Endothelial cell of umbilical vein (primary cell): Measurements from ENCODE around the gene TMEM138. TPM values are rescaled to one million over a fixed set of nuclear protein-coding genes. Genes with fewer than 3 reads are reported as not detected.

Source experiments
- BruUV-seq: library from RNA; stranded (reverse); fragments of 400-500 nt; replicated peaks from 2 replicates; lab custom pipeline; 2021; lab: Mats Ljungman, UMichigan
- CTCF ChIA-PET: fragments of 300-600, 350-600 bp; sonication (Branson Sonifier 250); formaldehyde crosslinking; loops from one replicate; lab custom pipeline; 2021; ENCODE audit warnings: antibody characterized with exemption, inconsistent platforms; lab: Charles Lee
- POLR2A ChIA-PET: fragments of 300-600, 350-600 bp; sonication (Branson Sonifier 250); formaldehyde crosslinking; loops from one replicate; lab custom pipeline; 2021; ENCODE audit warnings: antibody characterized with exemption, inconsistent platforms; lab: Charles Lee
- DNase-seq: peaks from one replicate; pipeline ENCODE4 v3.0.0-alpha.2; 2011; ENCODE audit warnings: low read depth, low spot score
- FAIRE-seq: peaks from 2 replicates; lab custom pipeline; 2011; peaks lifted over from hg19 to GRCh38; lab: Jason Lieb, UNC
- H2AFZ ChIP-seq: 2 replicates; pipeline ENCODE4 v1.6.0; 2012; ENCODE audit warnings: low read depth, low read length, control low read depth, inconsistent platforms
- H3K27ac ChIP-seq: 2 replicates; pipeline ENCODE4 v1.5.1; 2011; ENCODE audit warnings: low read depth, mild to moderate bottlenecking, control low read depth, low read length, moderate library complexity; ENCODE audit not compliant: insufficient read depth
- H3K27me3 ChIP-seq, 2 experiments: 2 replicates each; pipeline versions ENCODE4 v1.6.0 to v1.6.1; 2011; ENCODE audit warnings: low read length in 2 of 2, mixed read lengths in 1 of 2; ENCODE audit not compliant: control insufficient read depth in 2 of 2, insufficient read depth in 2 of 2
- H3K36me3 ChIP-seq, 2 experiments: 2 replicates in 1 of 2; 3 replicates in 1 of 2; pipeline ENCODE4 v1.5.1; 2011; ENCODE audit warnings: low read length in 2 of 2, mild to moderate bottlenecking in 1 of 2, moderate library complexity in 1 of 2; ENCODE audit not compliant: control insufficient read depth in 2 of 2, insufficient read depth in 2 of 2; ENCODE audit errors: extremely low read depth in 1 of 2
- H3K4me1 ChIP-seq: 3 replicates; pipeline ENCODE4 v1.5.1; 2011; ENCODE audit warnings: mild to moderate bottlenecking, low read length; ENCODE audit not compliant: control insufficient read depth, insufficient read depth; ENCODE audit errors: extremely low read depth
- H3K4me2 ChIP-seq: 2 replicates; pipeline ENCODE4 v1.6.1; 2011; ENCODE audit warnings: low read length, control low read depth, mixed read lengths; ENCODE audit not compliant: insufficient read depth
- H3K4me3 ChIP-seq, 3 experiments: fragments of 200-600 bp in 1 of 3; sonication (generic), shearing (Covaris generic) in 1 of 3; replicated peaks in 1 of 3; 2 replicates each; pipeline ENCODE4 v1.5.1; 2011 to 2016; ENCODE audit warnings: control low read depth in 3 of 3, low read length in 3 of 3, mild to moderate bottlenecking in 2 of 3, inconsistent platforms in 1 of 3, low read depth in 1 of 3, moderate library complexity in 1 of 3; ENCODE audit not compliant: insufficient read depth in 1 of 3
- H3K79me2 ChIP-seq: 2 replicates; pipeline ENCODE4 v1.6.0; 2012; ENCODE audit warnings: low read length, inconsistent platforms; ENCODE audit not compliant: control insufficient read depth, insufficient read depth
- H3K9ac ChIP-seq: replicated peaks from 2 replicates; pipeline ENCODE3; 2011; ENCODE audit warnings: low read length, control low read depth; ENCODE audit not compliant: insufficient read depth; ENCODE audit errors: extremely low read depth
- H3K9me1 ChIP-seq: replicated peaks from 3 replicates; pipeline ENCODE4 v1.6.0; 2011; ENCODE audit warnings: mild to moderate bottlenecking, low read length; ENCODE audit not compliant: control insufficient read depth, insufficient read depth; ENCODE audit errors: extremely low read depth
- H3K9me3 ChIP-seq: replicated peaks from 2 replicates; pipeline ENCODE4 v1.5.1; 2012; ENCODE audit warnings: low read length, inconsistent platforms; ENCODE audit not compliant: control insufficient read depth, insufficient read depth
- H4K20me1 ChIP-seq: replicated peaks from 2 replicates; pipeline ENCODE3; 2011; ENCODE audit warnings: mild to moderate bottlenecking, low read length; ENCODE audit not compliant: control insufficient read depth, insufficient read depth; ENCODE audit errors: extremely low read depth
- EZH2 ChIP-seq: IDR thresholded peaks from 2 replicates; pipeline ENCODE4 v1.6.1; 2012; ENCODE audit warnings: borderline replicate concordance, low read depth, mild to moderate bottlenecking, moderate library complexity, low read length, inconsistent platforms; ENCODE audit not compliant: severe bottlenecking
- FOS ChIP-seq: IDR thresholded peaks from 2 replicates; pipeline ENCODE4 v1.6.1; 2011; ENCODE audit warnings: mild to moderate bottlenecking, low read length, moderate library complexity, borderline replicate concordance; ENCODE audit not compliant: insufficient read depth
- GATA2 ChIP-seq: IDR thresholded peaks from 2 replicates; pipeline ENCODE4 v1.7.0; 2011; ENCODE audit warnings: low read depth, mild to moderate bottlenecking, moderate library complexity, mixed read lengths, low read length; ENCODE audit not compliant: insufficient read length, insufficient read depth
- JUN ChIP-seq: IDR thresholded peaks from 2 replicates; pipeline ENCODE4 v1.6.1; 2011; ENCODE audit warnings: borderline replicate concordance, low read depth; ENCODE audit not compliant: insufficient read length, insufficient read depth
- MYC ChIP-seq: IDR thresholded peaks from one replicate; pipeline ENCODE4 v1.6.1; 2011; ENCODE audit warnings: mild to moderate bottlenecking, low read depth, low read length
- POLR2A ChIP-seq: IDR thresholded peaks from 2 replicates; pipeline ENCODE4 v1.6.1; 2012; ENCODE audit warnings: low read depth, mild to moderate bottlenecking, control low read depth, low read length
- POLR2AphosphoS5 ChIP-seq: IDR thresholded peaks from 2 replicates; pipeline ENCODE4 v1.6.1; 2012; ENCODE audit warnings: low read depth, mild to moderate bottlenecking, control low read depth, low read length, moderate library complexity; ENCODE audit not compliant: insufficient read depth
- dilution Hi-C: fragments of 300-500 bp; cut with MboI; formaldehyde crosslinking; loops from one replicate; pipeline ENCODE4 v1.15.0; 2019; ENCODE audit warnings: low sequenced_read_pairs; ENCODE audit not compliant: extremely low pct_ligation_motif_present
- intact Hi-C: fragments of 100-400 bp; cut with micrococcal nuclease; formaldehyde crosslinking; loops from one replicate; pipeline ENCODE4 v1.10.0; 2022
- polyA plus RNA-seq, 4 experiments: library from polyadenylated mRNA; depleted of rRNA in 3 of 4; stranded (reverse) in 3 of 4; unstranded in 1 of 4; fragments of >200 nt; gene quantifications; 2 replicates each; pipeline versions ENCODE4 v1.2.1 to v1.2.3, GENCODE V29; 2011 to 2012; ENCODE audit warnings: missing spikeins in 1 of 4
- total RNA-seq: library from RNA; stranded (reverse); gene quantifications from 2 replicates; pipeline ENCODE4 v1.2.3, GENCODE V29; 2021
- TF ChIP-seq, protein P1 (sequence below): IDR thresholded peaks from 2 replicates; pipeline ENCODE4 v1.6.1; 2011; ENCODE audit not compliant: insufficient read depth, insufficient read length
- TF ChIP-seq, protein P2 (sequence below), 2 donors: IDR thresholded peaks; 1 replicate in 1 of 2; 2 replicates in 1 of 2; pipeline ENCODE4 v1.5.1; 2011; ENCODE audit warnings: low read length in 2 of 2, mild to moderate bottlenecking in 2 of 2, moderate library complexity in 2 of 2, control low read depth in 1 of 2, inconsistent platforms in 1 of 2, low read depth in 1 of 2; ENCODE audit not compliant: insufficient read depth in 1 of 2; ENCODE audit errors: extremely low read depth in 1 of 2

The TMEM138 gene
- total and polyA plus RNA-seq, 2 donors (not counting 3 experiments of a cell fraction or from before 2014, with no cell fraction given) = 37.9 to 60.0 TPM

DNA sequence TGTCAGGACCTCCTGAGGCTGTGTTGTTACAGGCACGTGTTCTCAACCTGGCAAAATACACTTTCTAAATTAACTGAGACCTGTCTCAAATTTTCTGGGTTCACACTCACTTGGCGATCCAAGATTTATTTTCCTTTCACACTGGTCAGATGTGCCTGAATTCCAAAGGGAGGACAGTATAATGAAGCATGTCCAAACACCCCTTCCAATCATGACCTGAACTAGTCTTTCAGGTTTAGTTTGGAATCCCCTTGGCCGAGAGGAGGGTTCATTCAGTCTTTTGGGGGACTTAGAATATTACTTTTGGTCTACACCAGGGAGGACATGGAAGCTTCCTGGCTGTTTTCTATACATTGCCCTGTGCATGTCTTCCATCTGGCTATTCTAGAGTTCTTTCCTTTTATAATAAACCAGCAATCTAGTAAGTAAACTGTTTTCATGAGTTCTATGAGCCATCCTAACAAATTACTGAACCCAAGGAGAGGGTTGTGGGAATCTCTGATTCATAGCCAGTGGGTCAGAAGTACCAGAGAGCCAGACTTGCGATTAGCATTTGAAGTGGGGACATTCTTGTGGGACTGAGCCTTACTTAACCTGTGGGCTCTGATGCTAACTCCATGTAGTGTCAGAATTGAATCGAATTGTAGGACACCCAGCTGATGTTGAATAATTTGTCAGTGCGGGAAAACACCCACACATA lies 15.4 kb downstream of the TMEM138 start:
- Histone ChIP-seq H3K79me2 (no peaks in the 10 kb centered on the region), H3K4me1 (no peaks in the 10 kb centered on the region), H3K27ac (no peak overlapping the region), H3K36me3 (no peaks in the 10 kb centered on the region), H3K9ac (no peak overlapping the region), H3K4me2 (no peak overlapping the region), H3K4me3 (no peak overlapping the region), H2AFZ (no peak overlapping the region), H3K27me3 (no peaks in the 10 kb centered on the region), H4K20me1 (no peaks in the 10 kb centered on the region), H3K9me3 (no peaks in the 10 kb centered on the region), H3K9me1 (no peaks in the 10 kb centered on the region)
- TF ChIP-seq FOS (no peak), MYC (no peak), GATA2 (no peak), EZH2 (no peak), POLR2AphosphoS5 (no peak), JUN (no peak), POLR2A (no peak)
- TF ChIP-seq, protein P1, sequence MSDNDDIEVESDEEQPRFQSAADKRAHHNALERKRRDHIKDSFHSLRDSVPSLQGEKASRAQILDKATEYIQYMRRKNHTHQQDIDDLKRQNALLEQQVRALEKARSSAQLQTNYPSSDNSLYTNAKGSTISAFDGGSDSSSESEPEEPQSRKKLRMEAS = no peak
- TF ChIP-seq, protein P2, sequence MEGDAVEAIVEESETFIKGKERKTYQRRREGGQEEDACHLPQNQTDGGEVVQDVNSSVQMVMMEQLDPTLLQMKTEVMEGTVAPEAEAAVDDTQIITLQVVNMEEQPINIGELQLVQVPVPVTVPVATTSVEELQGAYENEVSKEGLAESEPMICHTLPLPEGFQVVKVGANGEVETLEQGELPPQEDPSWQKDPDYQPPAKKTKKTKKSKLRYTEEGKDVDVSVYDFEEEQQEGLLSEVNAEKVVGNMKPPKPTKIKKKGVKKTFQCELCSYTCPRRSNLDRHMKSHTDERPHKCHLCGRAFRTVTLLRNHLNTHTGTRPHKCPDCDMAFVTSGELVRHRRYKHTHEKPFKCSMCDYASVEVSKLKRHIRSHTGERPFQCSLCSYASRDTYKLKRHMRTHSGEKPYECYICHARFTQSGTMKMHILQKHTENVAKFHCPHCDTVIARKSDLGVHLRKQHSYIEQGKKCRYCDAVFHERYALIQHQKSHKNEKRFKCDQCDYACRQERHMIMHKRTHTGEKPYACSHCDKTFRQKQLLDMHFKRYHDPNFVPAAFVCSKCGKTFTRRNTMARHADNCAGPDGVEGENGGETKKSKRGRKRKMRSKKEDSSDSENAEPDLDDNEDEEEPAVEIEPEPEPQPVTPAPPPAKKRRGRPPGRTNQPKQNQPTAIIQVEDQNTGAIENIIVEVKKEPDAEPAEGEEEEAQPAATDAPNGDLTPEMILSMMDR (IDR thresholded peaks at IDR 0.05; ENCODE audit: extremely low read depth in 1 of 2, insufficient read depth in 1 of 2, low read depth in 1 of 2, low read length in 2 of 2) = no peak
- BruUV-seq = no TSS peak
- DNase-seq (no peak), FAIRE-seq (peak; percentile 37)
- intact Hi-C loops = no loop called here
- POLR2A ChIA-PET = no interaction called here
- dilution Hi-C loops = no loop called here
- CTCF ChIA-PET = interaction anchor here (2.5 to 4.5 kb wide), 2 partner anchors 7 to 41 kb away, joined by 11 to 24 read pairs; no protein-coding TSS in a partner anchor
